IMR-90 (cell line): ENCODE results near the gene HAGHL. TPM values are rescaled to one million over a fixed set of nuclear protein-coding genes. Genes with fewer than 3 reads are reported as not detected.

ENCODE experiments used
- ATAC-seq: fragments of 200-7000 bp; cut with Tn5 transposase; 2 replicates; pipeline ENCODE4 v1.9.1; 2020; ENCODE audit warnings: low read depth, mild to moderate bottlenecking, moderate library complexity
- BruUV-seq: library from RNA; stranded (reverse); fragments of 400-500 nt; replicated peaks from 2 replicates; lab custom pipeline; 2021; lab: Mats Ljungman, UMichigan
- CTCF ChIA-PET: fragments of 300-600 bp; formaldehyde crosslinking; extraction: SDS; loops from one replicate; lab custom pipeline; 2021; ENCODE audit warnings: antibody characterized with exemption; lab: Yijun Ruan, JAX
- POLR2A ChIA-PET: fragments of 300-600 bp; sonication (Branson Sonifier 250); formaldehyde crosslinking; loops from one replicate; lab custom pipeline; 2022; ENCODE audit warnings: antibody characterized with exemption; ENCODE audit not compliant: unreplicated experiment; lab: Charles Lee
- DNase-seq: peaks from one replicate; pipeline ENCODE4 v3.0.0; 2013
- H2AFZ ChIP-seq: replicated peaks from 2 replicates; pipeline ENCODE3; 2013; ENCODE audit warnings: low read length, mild to moderate bottlenecking; ENCODE audit not compliant: poor library complexity
- H2AK5ac ChIP-seq: 2 replicates; pipeline ENCODE4 v1.6.1; 2013; ENCODE audit warnings: low read depth, low read length, inconsistent platforms
- H2AK9ac ChIP-seq: replicated peaks from 2 replicates; pipeline ENCODE3; 2013; ENCODE audit warnings: mild to moderate bottlenecking, low read depth, low read length, moderate library complexity; ENCODE audit not compliant: poor library complexity
- H2BK120ac ChIP-seq: 2 replicates; pipeline ENCODE4 v1.6.1; 2013; ENCODE audit warnings: low read depth, low read length, inconsistent platforms
- H2BK15ac ChIP-seq: 3 replicates; pipeline ENCODE4 v1.6.1; 2013; ENCODE audit warnings: low read depth, low read length, inconsistent platforms
- H2BK20ac ChIP-seq: 2 replicates; pipeline ENCODE4 v1.6.1; 2013; ENCODE audit warnings: low read depth, mild to moderate bottlenecking, inconsistent platforms, low read length, moderate library complexity
- H2BK5ac ChIP-seq: 2 replicates; pipeline ENCODE4 v1.6.1; 2013; ENCODE audit warnings: mild to moderate bottlenecking, low read depth, low read length, inconsistent platforms; ENCODE audit not compliant: poor library complexity, severe bottlenecking
- H3K14ac ChIP-seq: replicated peaks from 2 replicates; pipeline ENCODE4 v1.6.1; 2013; ENCODE audit warnings: low read depth, low read length, inconsistent platforms
- H3K18ac ChIP-seq: 2 replicates; pipeline ENCODE4 v1.6.1; 2013; ENCODE audit warnings: low read depth, low read length, control low read depth
- H3K23ac ChIP-seq: 2 replicates; pipeline ENCODE4 v1.6.1; 2013; ENCODE audit warnings: low read depth, low read length, inconsistent platforms
- H3K27ac ChIP-seq: 2 replicates; pipeline ENCODE4 v1.5.1; 2013; ENCODE audit warnings: mild to moderate bottlenecking, control low read depth, low read length; ENCODE audit not compliant: insufficient read depth
- H3K27me3 ChIP-seq: 2 replicates; pipeline ENCODE4 v1.6.1; 2013; ENCODE audit warnings: low read length; ENCODE audit not compliant: control insufficient read depth, insufficient read depth
- H3K36me3 ChIP-seq: 2 replicates; pipeline ENCODE4 v1.6.1; 2013; ENCODE audit warnings: low read length, mixed read lengths; ENCODE audit not compliant: control insufficient read depth, insufficient read depth
- H3K4ac ChIP-seq: 2 replicates; pipeline ENCODE4 v1.6.1; 2013; ENCODE audit warnings: low read depth, low read length, inconsistent platforms
- H3K4me1 ChIP-seq: 2 replicates; pipeline ENCODE4 v1.6.1; 2013; ENCODE audit warnings: low read length, mixed read lengths; ENCODE audit not compliant: control insufficient read depth, insufficient read depth
- H3K4me2 ChIP-seq: 2 replicates; pipeline ENCODE4 v1.6.1; 2013; ENCODE audit warnings: low read depth, mild to moderate bottlenecking, control low read depth, low read length, moderate library complexity
- H3K4me3 ChIP-seq: 2 replicates; pipeline ENCODE4 v1.5.1; 2013; ENCODE audit warnings: low read depth, mild to moderate bottlenecking, control low read depth, low read length, moderate library complexity; ENCODE audit not compliant: insufficient read depth
- H3K56ac ChIP-seq: 2 replicates; pipeline ENCODE4 v1.6.1; 2013; ENCODE audit warnings: low read length, inconsistent platforms; ENCODE audit not compliant: insufficient read depth; ENCODE audit errors: extremely low read depth
- H3K79me1 ChIP-seq, 2 experiments: 2 replicates each; pipeline ENCODE4 v1.6.1; 2013; ENCODE audit warnings: low read length in 2 of 2, inconsistent platforms in 1 of 2, low read depth in 1 of 2
- H3K9ac ChIP-seq: 2 replicates; pipeline ENCODE4 v1.6.1; 2013; ENCODE audit warnings: low read depth, low read length, control low read depth
- H3K9me1 ChIP-seq: 2 replicates; pipeline ENCODE4 v1.6.1; 2013; ENCODE audit warnings: low read length, inconsistent platforms; ENCODE audit not compliant: insufficient read depth
- H3K9me3 ChIP-seq: 2 replicates; pipeline ENCODE4 v1.6.1; 2013; ENCODE audit warnings: low read length; ENCODE audit not compliant: control insufficient read depth, insufficient read depth
- H4K20me1 ChIP-seq: 2 replicates; pipeline ENCODE4 v1.6.1; 2013; ENCODE audit warnings: low read length, inconsistent platforms; ENCODE audit not compliant: insufficient read depth
- H4K5ac ChIP-seq: 2 replicates; pipeline ENCODE4 v1.6.1; 2013; ENCODE audit warnings: mild to moderate bottlenecking, low read depth, low read length, control low read depth
- H4K8ac ChIP-seq, 2 experiments: 2 replicates each; pipeline ENCODE4 v1.6.1; 2013; ENCODE audit warnings: low read depth in 2 of 2, low read length in 2 of 2, control low read depth in 1 of 2, inconsistent platforms in 1 of 2
- H4K91ac ChIP-seq: 2 replicates; pipeline ENCODE4 v1.6.1; 2013; ENCODE audit warnings: low read depth, low read length, inconsistent platforms; ENCODE audit not compliant: insufficient read depth
- BHLHE40 ChIP-seq: fragments of 150-350 bp; IDR thresholded peaks from 2 replicates; pipeline ENCODE4 v1.6.1; 2016; ENCODE audit warnings: mild to moderate bottlenecking, low read depth, low read length
- CHD1 ChIP-seq: IDR thresholded peaks from 2 replicates; pipeline ENCODE4 v1.6.1; 2012; ENCODE audit warnings: low read depth, low read length, improper control_type of control experiment
- FOS ChIP-seq: fragments of 150-350 bp; IDR thresholded peaks from 2 replicates; pipeline ENCODE4 v1.6.1; 2016; ENCODE audit warnings: low read depth, low read length
- MAZ ChIP-seq: IDR thresholded peaks from 2 replicates; pipeline ENCODE4 v1.6.1; 2012; ENCODE audit warnings: low read depth, mild to moderate bottlenecking, low read length, improper control_type of control experiment, moderate library complexity, borderline replicate concordance
- MXI1 ChIP-seq: IDR thresholded peaks from 2 replicates; pipeline ENCODE4 v1.6.1; 2012; ENCODE audit warnings: low read depth, mild to moderate bottlenecking, low read length, moderate library complexity, borderline replicate concordance
- POLR2A ChIP-seq: IDR thresholded peaks from 2 replicates; pipeline ENCODE4 v1.6.1; 2012; ENCODE audit warnings: mild to moderate bottlenecking, low read depth, low read length
- RAD21 ChIP-seq: IDR thresholded peaks from 2 replicates; pipeline ENCODE4 v1.6.1; 2012; ENCODE audit warnings: low read length, improper control_type of control experiment
- SMC3 ChIP-seq: fragments of 150-350 bp; IDR thresholded peaks from 2 replicates; pipeline ENCODE4 v1.6.1; 2016; ENCODE audit warnings: low read depth, mild to moderate bottlenecking, antibody characterized with exemption, low read length, moderate library complexity
- WGBS, 2 experiments: methylation state at CpG; one replicate each; pipeline versions ENCODE4 v1.1.5 to v1.1.7; 2013; ENCODE audit warnings: missing lambda C conversion rate in 2 of 2; ENCODE audit not compliant: insufficient read length in 1 of 2; ENCODE audit errors: extremely low coverage in 2 of 2; 5-methylcytosine and 5-hydroxymethylcytosine counted together
- dilution Hi-C: fragments of 300-500 bp; cut with HindIII; formaldehyde crosslinking; loops from one replicate; pipeline ENCODE4 v1.14.3; 2018; ENCODE audit warnings: low sequenced_read_pairs; ENCODE audit not compliant: unreplicated experiment
- in situ Hi-C: fragments of 300-500 bp; cut with MboI; formaldehyde crosslinking; loops from 3 replicates; pipeline ENCODE4 v1.14.3; 2019; ENCODE audit warnings: low sequenced_read_pairs, inconsistent platforms, mixed read lengths
- intact Hi-C: fragments of 100-400 bp; cut with micrococcal nuclease; formaldehyde crosslinking; loops from 2 replicates; pipeline ENCODE4 v1.10.0; 2022
- polyA plus RNA-seq, 3 experiments: library from polyadenylated mRNA; depleted of rRNA; stranded (reverse); fragments of >200 nt; gene quantifications; 2 replicates each; pipeline ENCODE4 v1.2.3, GENCODE V29; 2012; ENCODE audit warnings: low replicate concordance in 1 of 3
- total RNA-seq: library from RNA; depleted of rRNA; stranded (reverse); fragments of >200 nt; gene quantifications from 2 replicates; pipeline ENCODE4 v1.2.3, GENCODE V29; 2012
- TF ChIP-seq, protein P1 (sequence below): conservative IDR thresholded peaks from 2 replicates; pipeline ENCODE4 v1.5.1; 2012; ENCODE audit warnings: mild to moderate bottlenecking, low read depth, low read length, improper control_type of control experiment
- TF ChIP-seq, protein P2 (sequence below): fragments of 150-350 bp; IDR thresholded peaks from 2 replicates; pipeline ENCODE4 v1.6.1; 2017; ENCODE audit warnings: mild to moderate bottlenecking, antibody characterized with exemption, low read length, low read depth

The HAGHL gene
- total and polyA plus RNA-seq, 2 of the 4 experiments (the other 2 are of a cell fraction) = 3.0 to 12.5 TPM

GRCh38 chr16:739560-740458 is 12.9 kb downstream of the HAGHL start (continued):
- TF ChIP-seq, protein P1, sequence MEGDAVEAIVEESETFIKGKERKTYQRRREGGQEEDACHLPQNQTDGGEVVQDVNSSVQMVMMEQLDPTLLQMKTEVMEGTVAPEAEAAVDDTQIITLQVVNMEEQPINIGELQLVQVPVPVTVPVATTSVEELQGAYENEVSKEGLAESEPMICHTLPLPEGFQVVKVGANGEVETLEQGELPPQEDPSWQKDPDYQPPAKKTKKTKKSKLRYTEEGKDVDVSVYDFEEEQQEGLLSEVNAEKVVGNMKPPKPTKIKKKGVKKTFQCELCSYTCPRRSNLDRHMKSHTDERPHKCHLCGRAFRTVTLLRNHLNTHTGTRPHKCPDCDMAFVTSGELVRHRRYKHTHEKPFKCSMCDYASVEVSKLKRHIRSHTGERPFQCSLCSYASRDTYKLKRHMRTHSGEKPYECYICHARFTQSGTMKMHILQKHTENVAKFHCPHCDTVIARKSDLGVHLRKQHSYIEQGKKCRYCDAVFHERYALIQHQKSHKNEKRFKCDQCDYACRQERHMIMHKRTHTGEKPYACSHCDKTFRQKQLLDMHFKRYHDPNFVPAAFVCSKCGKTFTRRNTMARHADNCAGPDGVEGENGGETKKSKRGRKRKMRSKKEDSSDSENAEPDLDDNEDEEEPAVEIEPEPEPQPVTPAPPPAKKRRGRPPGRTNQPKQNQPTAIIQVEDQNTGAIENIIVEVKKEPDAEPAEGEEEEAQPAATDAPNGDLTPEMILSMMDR = no peak

DNA sequence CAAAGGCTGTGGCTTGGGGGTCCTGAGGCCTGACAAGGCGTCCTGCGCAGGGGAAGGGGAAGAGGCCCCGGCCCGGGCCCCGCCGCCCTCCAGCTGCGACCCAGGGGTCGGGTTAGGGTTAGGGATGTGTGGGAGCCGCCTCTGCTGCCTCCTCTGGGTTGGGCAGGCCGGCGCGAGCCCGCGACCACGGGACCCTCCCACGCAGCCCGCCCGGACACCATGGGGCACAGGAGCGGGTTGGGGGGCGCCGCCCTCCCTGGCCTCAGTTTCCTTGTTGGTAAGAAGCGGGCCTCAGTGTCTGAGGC is 13.5 kb downstream of the HAGHL start:
- Histone ChIP-seq H3K18ac (no peak overlapping the region), H3K9me3 (no peaks in the 10 kb centered on the region), H3K23ac (no peak overlapping the region; the same call in 1 of the 2 replicates), H3K79me1 (peaks cover 7 to 19% of the 10 kb centered on the region in 2 experiments), H2AK5ac (peak overlapping the region; percentile 46; the same call in 1 of the 2 replicates), H3K9ac (peak overlapping the region; percentile 75), H3K4me2 (peak overlapping the region; percentile 86), H2BK15ac (no peak overlapping the region), H3K27ac (peak overlapping the region; percentile 35; the same call in 1 of the 2 replicates), H3K4me1 (peaks cover 5% of the 10 kb centered on the region; the same call in 1 of the 2 replicates), H3K36me3 (peaks cover 19% of the 10 kb centered on the region), H3K9me1 (peaks cover 4% of the 10 kb centered on the region; the same call in 1 of the 2 replicates), H4K91ac (no peak overlapping the region), H4K8ac (peak overlapping the region in 1 of 2 experiments; percentile 67; a peak in 1 of 4 replicates), H3K56ac (no peak overlapping the region), H2BK5ac (no peak overlapping the region), H2BK20ac (no peak overlapping the region), H2BK120ac (no peak overlapping the region), H2AK9ac (peak overlapping the region; percentile 95), H4K20me1 (0 out of 2 replicates have a peak, but pooled peaks cover 5% of the 10 kb centered on the region), H3K4me3 (peak overlapping the region; percentile 76), H4K5ac (no peak overlapping the region), H3K14ac (peak overlapping the region; percentile 7; the same call in 1 of the 2 replicates), H3K27me3 (no peaks in the 10 kb centered on the region), H2AFZ (peak overlapping the region; percentile 94), H3K4ac (peak overlapping the region; percentile 45)
- BruUV-seq = no TSS peak
- DNase-seq (no peak), ATAC-seq (peak; percentile 47)
- POLR2A ChIA-PET = no interaction called here
- in situ Hi-C loops = no loop called here
- WGBS, 2 experiments = 0% methylated on average over 8 of the region's 22 CpGs; no CpG with 5 or more reads in 1 of the 2 experiments
- intact Hi-C loops = loop anchor here (5.0 kb wide), 1 partner anchor 47 kb away; the partner anchor contains the start of genes CHTF18 and RPUSD1
- dilution Hi-C loops = no loop called here
- CTCF ChIA-PET = no interaction called here
- no peak for TF ChIP-seq MXI1
- no peak for TF ChIP-seq FOS
- no peak for TF ChIP-seq BHLHE40
- TF ChIP-seq CHD1 = no peak
- no peak for TF ChIP-seq SMC3
- TF ChIP-seq MAZ = no peak
- TF ChIP-seq, protein P2, sequence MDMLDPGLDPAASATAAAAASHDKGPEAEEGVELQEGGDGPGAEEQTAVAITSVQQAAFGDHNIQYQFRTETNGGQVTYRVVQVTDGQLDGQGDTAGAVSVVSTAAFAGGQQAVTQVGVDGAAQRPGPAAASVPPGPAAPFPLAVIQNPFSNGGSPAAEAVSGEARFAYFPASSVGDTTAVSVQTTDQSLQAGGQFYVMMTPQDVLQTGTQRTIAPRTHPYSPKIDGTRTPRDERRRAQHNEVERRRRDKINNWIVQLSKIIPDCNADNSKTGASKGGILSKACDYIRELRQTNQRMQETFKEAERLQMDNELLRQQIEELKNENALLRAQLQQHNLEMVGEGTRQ = no peak
- TF ChIP-seq, protein P1 = no peak
- TF ChIP-seq RAD21 = no peak
- TF ChIP-seq POLR2A = no peak
